ENCODE results near the gene ANAPC15.

DNA sequence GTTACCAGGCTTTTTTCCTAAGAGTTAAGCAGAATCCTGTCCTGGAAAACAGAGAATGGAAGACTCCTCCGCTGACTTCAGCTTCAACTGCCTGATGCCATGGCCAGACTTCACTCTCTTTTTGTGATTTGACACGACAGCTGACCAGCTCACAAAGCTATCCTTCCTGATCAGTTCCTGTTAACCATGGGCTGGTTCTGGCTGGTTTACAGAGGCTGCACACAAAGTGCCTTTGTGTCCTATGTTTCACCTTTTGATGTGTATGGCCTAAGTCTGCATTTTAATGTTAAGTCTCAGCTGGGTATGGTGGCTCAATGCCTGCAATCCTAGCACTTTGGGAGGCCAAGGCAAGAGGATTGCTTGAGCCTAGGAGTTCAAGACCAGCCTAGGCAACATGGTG lies 34.1 kb upstream of the ANAPC15 start:
- no peak for TF ChIP-seq POLR2A (IDR thresholded peaks at IDR 0.05)
- TF ChIP-seq, protein P1, sequence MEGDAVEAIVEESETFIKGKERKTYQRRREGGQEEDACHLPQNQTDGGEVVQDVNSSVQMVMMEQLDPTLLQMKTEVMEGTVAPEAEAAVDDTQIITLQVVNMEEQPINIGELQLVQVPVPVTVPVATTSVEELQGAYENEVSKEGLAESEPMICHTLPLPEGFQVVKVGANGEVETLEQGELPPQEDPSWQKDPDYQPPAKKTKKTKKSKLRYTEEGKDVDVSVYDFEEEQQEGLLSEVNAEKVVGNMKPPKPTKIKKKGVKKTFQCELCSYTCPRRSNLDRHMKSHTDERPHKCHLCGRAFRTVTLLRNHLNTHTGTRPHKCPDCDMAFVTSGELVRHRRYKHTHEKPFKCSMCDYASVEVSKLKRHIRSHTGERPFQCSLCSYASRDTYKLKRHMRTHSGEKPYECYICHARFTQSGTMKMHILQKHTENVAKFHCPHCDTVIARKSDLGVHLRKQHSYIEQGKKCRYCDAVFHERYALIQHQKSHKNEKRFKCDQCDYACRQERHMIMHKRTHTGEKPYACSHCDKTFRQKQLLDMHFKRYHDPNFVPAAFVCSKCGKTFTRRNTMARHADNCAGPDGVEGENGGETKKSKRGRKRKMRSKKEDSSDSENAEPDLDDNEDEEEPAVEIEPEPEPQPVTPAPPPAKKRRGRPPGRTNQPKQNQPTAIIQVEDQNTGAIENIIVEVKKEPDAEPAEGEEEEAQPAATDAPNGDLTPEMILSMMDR (IDR thresholded peaks at IDR 0.05): no peak
- no peak for TF ChIP-seq POLR2AphosphoS5 (IDR thresholded peaks at IDR 0.05)

Measured in prostate gland (tissue), 2 donors.